Vagina (tissue), 2 donors: ENCODE measurements around the gene GALNT16. TPM values are rescaled to one million over a fixed set of nuclear protein-coding genes. Genes with fewer than 3 reads are reported as not detected.

Experiments used
- DNase-seq, 2 donors: peaks; one replicate each; pipeline ENCODE4 v3.0.0-alpha.2; 2017; ENCODE audit errors: extremely low spot score in 2 of 2
- H3K27ac ChIP-seq: fragments of 200-600 bp; sonication (generic); one replicate; pipeline ENCODE4 v1.5.1; 2019
- H3K27me3 ChIP-seq: fragments of 200-600 bp; sonication (generic); one replicate; pipeline ENCODE4 v1.5.1; 2019
- H3K36me3 ChIP-seq, 2 donors: fragments of 200-600 bp; sonication (generic); one replicate each; pipeline ENCODE4 v1.5.1; 2017 to 2019
- H3K4me1 ChIP-seq: fragments of 200-600 bp; sonication (generic); one replicate; pipeline ENCODE4 v1.5.1; 2019
- H3K4me3 ChIP-seq, 2 donors: fragments of 200-600 bp; sonication (generic); 1 replicate in 1 of 2; 2 replicates in 1 of 2; pipeline ENCODE4 v1.5.1; 2016 to 2019
- H3K9me3 ChIP-seq: fragments of 200-600 bp; sonication (generic); one replicate; pipeline ENCODE4 v1.5.1; 2019
- POLR2A ChIP-seq, 2 donors: fragments of 450-650 bp; IDR thresholded peaks; one replicate each; pipeline ENCODE4 v1.6.1; 2017; ENCODE audit warnings: antibody characterized with exemption in 2 of 2, mild to moderate bottlenecking in 2 of 2, moderate library complexity in 2 of 2
- POLR2AphosphoS5 ChIP-seq, 2 donors: sonication (generic); formaldehyde crosslinking; IDR thresholded peaks; one replicate each; pipeline ENCODE4 v1.9.0; 2017; ENCODE audit warnings: antibody characterized with exemption in 2 of 2, mild to moderate bottlenecking in 2 of 2, low read depth in 1 of 2; ENCODE audit not compliant: insufficient read depth in 1 of 2
- intact Hi-C: fragments of 100-400 bp; cut with DNase I; formaldehyde crosslinking; loops from one replicate; pipeline ENCODE4 v1.15.1; 2023
- total RNA-seq: library from RNA; depleted of rRNA; stranded (reverse); fragments of >200 nt; gene quantifications from one replicate; pipeline ENCODE4 v1.2.3, GENCODE V29; 2016
- TF ChIP-seq, protein P1 (sequence below), 3 experiments: fragments of 450-650 bp in 2 of 3; fragments of 200-600 bp in 1 of 3; sonication (generic) in 1 of 3; IDR thresholded peaks; one replicate each; pipeline ENCODE4 v1.5.1; 2017 to 2019; ENCODE audit warnings: antibody characterized with exemption in 3 of 3, mild to moderate bottlenecking in 2 of 3, moderate library complexity in 2 of 3

GALNT16 gene
- total RNA-seq, 1 donor from 2014 or later, result 5.2 TPM

DNA sequence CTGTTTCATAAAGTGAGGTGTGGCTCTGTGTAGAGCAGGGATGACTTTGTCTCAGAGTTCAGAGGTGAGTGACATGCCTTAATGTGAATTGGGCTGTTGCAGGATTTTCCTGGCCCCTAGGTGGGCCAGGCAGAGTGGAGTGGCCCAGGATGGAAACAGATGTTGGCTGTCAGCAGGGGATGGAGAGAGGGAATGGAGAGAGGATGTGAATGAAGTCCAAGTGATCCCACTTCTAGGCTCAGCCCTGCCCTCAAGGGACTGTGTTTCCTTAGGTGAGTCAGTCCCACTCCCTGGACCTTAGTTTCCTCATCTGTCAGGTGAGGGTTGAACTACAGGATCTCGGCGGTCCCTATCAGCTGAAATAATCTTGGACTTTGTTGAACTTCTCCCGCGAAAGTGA, 7.5 kb downstream of the GALNT16 start:
- no peak for TF ChIP-seq POLR2A (IDR thresholded peaks at IDR 0.05)
- TF ChIP-seq, protein P1, sequence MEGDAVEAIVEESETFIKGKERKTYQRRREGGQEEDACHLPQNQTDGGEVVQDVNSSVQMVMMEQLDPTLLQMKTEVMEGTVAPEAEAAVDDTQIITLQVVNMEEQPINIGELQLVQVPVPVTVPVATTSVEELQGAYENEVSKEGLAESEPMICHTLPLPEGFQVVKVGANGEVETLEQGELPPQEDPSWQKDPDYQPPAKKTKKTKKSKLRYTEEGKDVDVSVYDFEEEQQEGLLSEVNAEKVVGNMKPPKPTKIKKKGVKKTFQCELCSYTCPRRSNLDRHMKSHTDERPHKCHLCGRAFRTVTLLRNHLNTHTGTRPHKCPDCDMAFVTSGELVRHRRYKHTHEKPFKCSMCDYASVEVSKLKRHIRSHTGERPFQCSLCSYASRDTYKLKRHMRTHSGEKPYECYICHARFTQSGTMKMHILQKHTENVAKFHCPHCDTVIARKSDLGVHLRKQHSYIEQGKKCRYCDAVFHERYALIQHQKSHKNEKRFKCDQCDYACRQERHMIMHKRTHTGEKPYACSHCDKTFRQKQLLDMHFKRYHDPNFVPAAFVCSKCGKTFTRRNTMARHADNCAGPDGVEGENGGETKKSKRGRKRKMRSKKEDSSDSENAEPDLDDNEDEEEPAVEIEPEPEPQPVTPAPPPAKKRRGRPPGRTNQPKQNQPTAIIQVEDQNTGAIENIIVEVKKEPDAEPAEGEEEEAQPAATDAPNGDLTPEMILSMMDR (IDR thresholded peaks at IDR 0.05), result no peak
- TF ChIP-seq POLR2AphosphoS5 (IDR thresholded peaks at IDR 0.05; ENCODE audit: insufficient read depth in 1 of 2, low read depth in 1 of 2), result no peak
- Histone ChIP-seq H3K4me3 (no peak overlapping the region), H3K36me3 (no peaks in the 10 kb centered on the region), H3K27me3 (no peaks in the 10 kb centered on the region), H3K4me1 (no peaks in the 10 kb centered on the region), H3K9me3 (no peaks in the 10 kb centered on the region), H3K27ac (no peak overlapping the region)
- DNase-seq, result no peak
- intact Hi-C loops, result loop anchor here (10.0 kb wide), 1 partner anchor 87 kb away; no protein-coding TSS in a partner anchor

DNA sequence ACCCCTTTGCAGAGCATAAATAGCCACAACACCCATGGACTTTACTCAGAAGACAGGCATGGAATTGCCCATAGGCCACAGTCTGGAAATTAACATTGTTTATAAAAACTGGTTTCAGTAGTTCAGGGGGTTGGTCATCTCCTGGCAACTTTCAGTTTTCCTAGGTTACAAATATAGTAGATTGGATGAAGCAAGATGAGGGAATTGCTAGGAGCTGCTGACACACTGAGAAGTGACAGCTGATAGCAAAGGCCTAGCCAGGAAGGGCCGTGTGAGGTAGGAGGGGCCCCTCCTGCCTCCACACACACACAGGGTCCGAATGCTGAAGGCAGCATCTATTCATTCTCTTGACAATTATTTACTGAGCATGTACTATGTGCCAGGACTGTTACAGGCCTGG, 8.3 kb downstream of the GALNT16 start:
- TF ChIP-seq POLR2A (IDR thresholded peaks at IDR 0.05), result no peak
- no peak for TF ChIP-seq POLR2AphosphoS5 (IDR thresholded peaks at IDR 0.05; ENCODE audit: insufficient read depth in 1 of 2, low read depth in 1 of 2)
- TF ChIP-seq, protein P1 (IDR thresholded peaks at IDR 0.05), result no peak
- Histone ChIP-seq H3K9me3 (no peaks in the 10 kb centered on the region), H3K36me3 (no peaks in the 10 kb centered on the region), H3K27me3 (no peaks in the 10 kb centered on the region), H3K4me3 (no peak overlapping the region), H3K4me1 (no peaks in the 10 kb centered on the region), H3K27ac (no peak overlapping the region)
- intact Hi-C loops, result loop anchor here (10.0 kb wide), 1 partner anchor 87 kb away; no protein-coding TSS in a partner anchor
- DNase-seq, result no peak

DNA sequence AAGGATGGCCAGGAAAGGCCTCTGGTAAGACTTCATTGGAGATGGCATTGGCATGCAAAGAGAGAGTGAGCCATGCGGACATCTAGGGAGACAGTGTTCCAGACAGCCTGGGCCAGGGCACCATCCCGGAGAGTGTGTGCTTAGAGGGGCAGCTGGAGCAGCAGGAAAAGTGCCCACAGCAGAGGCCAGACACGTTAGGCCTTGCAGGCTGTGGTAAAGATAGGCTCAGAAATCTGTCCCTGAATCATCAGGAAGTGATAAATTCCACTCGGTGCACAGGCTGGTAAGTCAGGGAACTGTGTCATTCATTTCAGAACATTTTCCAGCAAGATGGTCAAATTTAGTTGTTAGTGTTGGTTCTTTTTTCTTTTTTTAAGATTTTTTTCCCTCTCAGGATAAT, 8.8 kb downstream of the GALNT16 start:
- Histone ChIP-seq H3K4me1 (no peaks in the 10 kb centered on the region), H3K9me3 (no peaks in the 10 kb centered on the region), H3K27me3 (no peaks in the 10 kb centered on the region), H3K4me3 (no peak overlapping the region), H3K36me3 (no peaks in the 10 kb centered on the region), H3K27ac (no peak overlapping the region)
- no peak for TF ChIP-seq POLR2AphosphoS5 (IDR thresholded peaks at IDR 0.05; ENCODE audit: insufficient read depth in 1 of 2, low read depth in 1 of 2)
- no peak for TF ChIP-seq POLR2A (IDR thresholded peaks at IDR 0.05)
- TF ChIP-seq, protein P1 (IDR thresholded peaks at IDR 0.05), result no peak
- intact Hi-C loops, result loop anchor here (10.0 kb wide), 1 partner anchor 86 kb away; no protein-coding TSS in a partner anchor
- no peak for DNase-seq

DNA sequence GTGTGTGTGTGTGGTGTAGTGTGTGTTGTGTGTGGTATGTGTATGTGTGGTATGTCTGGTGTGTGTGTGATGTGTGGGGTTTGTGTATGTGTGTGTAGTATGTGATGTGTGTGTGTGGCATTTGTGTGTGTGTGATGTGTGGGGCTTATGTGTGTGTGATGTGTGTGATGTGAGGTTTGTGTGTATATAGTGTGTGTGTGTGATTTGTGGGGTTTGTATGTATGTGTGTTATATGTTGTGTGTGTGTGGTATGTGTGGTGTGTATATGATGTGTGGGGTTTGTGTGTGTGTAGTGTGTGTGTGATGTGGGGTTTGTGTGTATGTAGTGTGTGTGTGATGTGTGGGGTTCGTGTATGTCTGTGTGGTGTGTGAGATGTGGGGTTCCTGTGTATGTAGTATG, 9.4 kb downstream of the GALNT16 start:
- no peak for DNase-seq
- intact Hi-C loops, result loop anchor here (10.0 kb wide), 1 partner anchor 85 kb away; no protein-coding TSS in a partner anchor
- Histone ChIP-seq H3K4me1 (no peaks in the 10 kb centered on the region), H3K27me3 (no peaks in the 10 kb centered on the region), H3K9me3 (no peaks in the 10 kb centered on the region), H3K36me3 (no peaks in the 10 kb centered on the region), H3K4me3 (no peak overlapping the region), H3K27ac (no peak overlapping the region)
- TF ChIP-seq POLR2A (IDR thresholded peaks at IDR 0.05), result no peak
- TF ChIP-seq POLR2AphosphoS5 (IDR thresholded peaks at IDR 0.05; ENCODE audit: insufficient read depth in 1 of 2, low read depth in 1 of 2), result no peak
- TF ChIP-seq, protein P1 (IDR thresholded peaks at IDR 0.05), result no peak

DNA sequence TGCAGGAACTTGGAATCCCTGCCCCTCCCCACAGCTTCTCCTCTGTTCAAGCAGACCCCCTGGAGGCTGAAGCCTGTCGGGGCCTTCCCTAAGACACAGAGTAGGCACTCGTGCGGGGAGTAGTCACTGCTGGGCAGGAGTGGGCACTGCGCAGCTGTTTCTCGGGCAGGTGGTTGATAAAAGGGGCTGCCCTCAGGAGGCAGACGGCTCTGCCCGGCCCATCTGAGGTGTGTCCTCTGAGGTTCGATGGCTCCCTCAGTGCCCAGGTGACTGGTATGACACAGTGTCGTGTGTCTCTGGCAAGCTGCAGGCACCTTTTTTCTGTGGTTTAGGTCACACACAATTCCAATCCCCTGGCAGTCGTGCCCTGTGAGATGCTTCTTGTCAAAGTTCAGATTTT, 10.1 kb downstream of the GALNT16 start:
- intact Hi-C loops, result no loop called here
- no peaks in the 10 kb centered on the region for H3K36me3 ChIP-seq
- no peak for DNase-seq
- no peak overlapping the region for H3K27ac ChIP-seq
- H3K4me1 ChIP-seq, result no peaks in the 10 kb centered on the region
- TF ChIP-seq POLR2AphosphoS5 (IDR thresholded peaks at IDR 0.05; ENCODE audit: insufficient read depth in 1 of 2, low read depth in 1 of 2) (no peak), POLR2A (IDR thresholded peaks at IDR 0.05) (no peak)
- TF ChIP-seq, protein P1 (IDR thresholded peaks at IDR 0.05), result no peak
- no peaks in the 10 kb centered on the region for H3K9me3 ChIP-seq
- no peak overlapping the region for H3K4me3 ChIP-seq
- H3K27me3 ChIP-seq, result no peaks in the 10 kb centered on the region
